Activated T-cell treated with anti-CD3 and anti-CD28 coated beads for 24 hours (primary cell): ENCODE measurements around the gene EXOC3.
"Not testable (repeated sequence)": the region's sequence is repeated elsewhere in the genome, so short reads cannot be mapped to it uniquely, and the experiment has no call there.

Experiments used
- DNase-seq: peaks from one replicate; pipeline ENCODE4 v3.0.0-alpha.2; 2020; ENCODE audit warnings: low read depth

EXOC3 gene

GRCh38 chr5:473551-474192 lies 30.7 kb downstream of the EXOC3 start:
- DNase-seq: no peak

- not testable (repeated sequence) for DNase-seq
Observed at GRCh38 chr5:474232-474839, 31.4 kb downstream of the EXOC3 start.

- no peak for DNase-seq
Observed at GRCh38 chr5:474840-475661, 32.1 kb downstream of the EXOC3 start.

GRCh38 chr5:475704-476101 lies 32.7 kb downstream of the EXOC3 start:
- DNase-seq: no peak

GRCh38 chr5:476102-476813 lies 33.3 kb downstream of the EXOC3 start:
- DNase-seq: no peak

GRCh38 chr5:476814-477175 lies 33.8 kb downstream of the EXOC3 start:
- DNase-seq: no peak

GRCh38 chr5:477247-477646 lies 34.3 kb downstream of the EXOC3 start:
- no peak for DNase-seq

GRCh38 chr5:477871-478270 lies 34.9 kb downstream of the EXOC3 start:
- no peak for DNase-seq

GRCh38 chr5:478369-478981 lies 35.5 kb downstream of the EXOC3 start:
- DNase-seq: no peak

GRCh38 chr5:478982-479535 lies 36.1 kb downstream of the EXOC3 start:
- no peak for DNase-seq

- DNase-seq: no peak
Observed at GRCh38 chr5:479566-480319, 36.8 kb downstream of the EXOC3 start.

- DNase-seq: no peak
Observed at GRCh38 chr5:481347-481746, 38.4 kb downstream of the EXOC3 start.

- no peak for DNase-seq
Observed at GRCh38 chr5:482021-482420, 39.0 kb downstream of the EXOC3 start.

- DNase-seq: no peak
Observed at GRCh38 chr5:482506-482905, 39.5 kb downstream of the EXOC3 start.

GRCh38 chr5:483011-483410 lies 40.0 kb downstream of the EXOC3 start:
- DNase-seq: no peak

GRCh38 chr5:483434-484140 lies 40.6 kb downstream of the EXOC3 start:
- DNase-seq: no peak

- no peak for DNase-seq
Observed at GRCh38 chr5:484556-484955, 41.6 kb downstream of the EXOC3 start.

GRCh38 chr5:485113-485945 lies 42.4 kb downstream of the EXOC3 start:
- DNase-seq: no peak

GRCh38 chr5:485946-486491 lies 43.0 kb downstream of the EXOC3 start:
- no peak for DNase-seq
